HEK293 (cell line): ENCODE results near the gene APRT.
A peak's percentile ranks its signal among the peaks of the same experiment; 100 is the strongest.

Experiments used
- CTCF ChIA-PET: fragments of 350-600 bp; formaldehyde crosslinking; extraction: SDS; loops from one replicate; lab custom pipeline; 2021; ENCODE audit warnings: antibody characterized with exemption; lab: Yijun Ruan, JAX
- POLR2A ChIA-PET: fragments of 300-600 bp; formaldehyde crosslinking; extraction: SDS; loops from one replicate; lab custom pipeline; 2020; ENCODE audit warnings: antibody characterized with exemption, inconsistent platforms; lab: Yijun Ruan, JAX
- H3K27ac ChIP-seq: fragments of 200-500 bp; sonication (Bioruptor generic); 2 replicates; pipeline ENCODE4 v1.5.1; 2014; ENCODE audit warnings: low read depth, low read length, control low read depth, inconsistent platforms; ENCODE audit errors: extremely low read depth
- H3K36me3 ChIP-seq, 2 experiments: fragments of 200-500 bp in 1 of 2; sonication (Bioruptor generic) in 1 of 2; 1 replicate in 1 of 2; 2 replicates in 1 of 2; pipeline ENCODE4 v1.5.1; 2014 to 2017; ENCODE audit warnings: inconsistent platforms in 2 of 2, low read length in 2 of 2; ENCODE audit not compliant: control insufficient read depth in 2 of 2, insufficient read depth in 1 of 2
- H3K4me1 ChIP-seq: fragments of 200-500 bp; sonication (Bioruptor generic); 2 replicates; pipeline ENCODE4 v1.5.1; 2014; ENCODE audit warnings: mild to moderate bottlenecking, low read length, inconsistent platforms; ENCODE audit not compliant: control insufficient read depth, insufficient read depth
- H3K4me3 ChIP-seq: 2 replicates; pipeline ENCODE4 v1.5.1; 2011; ENCODE audit warnings: low read depth, mild to moderate bottlenecking, control low read depth, low read length, moderate library complexity
- H3K9me3 ChIP-seq: fragments of 200-500 bp; sonication (Bioruptor generic); 2 replicates; pipeline ENCODE4 v1.5.1; 2014; ENCODE audit warnings: low read depth, low read length, inconsistent platforms; ENCODE audit not compliant: control insufficient read depth, insufficient read depth
- EGR2 ChIP-seq: fragments of 450-650 bp; formaldehyde crosslinking; IDR thresholded peaks from 2 replicates; pipeline ENCODE4 v1.5.1; 2016; ENCODE audit warnings: low read depth, missing biosample characterization, missing genetic modification characterization
- KLF1 ChIP-seq: fragments of 450-650 bp; formaldehyde crosslinking; IDR thresholded peaks from 2 replicates; pipeline ENCODE4 v1.5.1; 2016; ENCODE audit warnings: missing biosample characterization, missing genetic modification characterization
- MYNN ChIP-seq: fragments of 450-650 bp; formaldehyde crosslinking; IDR thresholded peaks from 2 replicates; pipeline ENCODE4 v1.5.1; 2016; ENCODE audit warnings: missing biosample characterization, missing genetic modification characterization, borderline replicate concordance
- RBAK ChIP-seq: fragments of 450-650 bp; formaldehyde crosslinking; IDR thresholded peaks from 2 replicates; pipeline ENCODE4 v1.5.1; 2016; ENCODE audit warnings: missing biosample characterization, missing genetic modification characterization
- SCRT2 ChIP-seq: fragments of 450-650 bp; formaldehyde crosslinking; IDR thresholded peaks from 2 replicates; pipeline ENCODE4 v1.5.1; 2016; ENCODE audit warnings: missing biosample characterization, missing genetic modification characterization
- ZBTB20 ChIP-seq: fragments of 450-650 bp; formaldehyde crosslinking; IDR thresholded peaks from 2 replicates; pipeline ENCODE4 v1.5.1; 2016; ENCODE audit warnings: missing biosample characterization, missing genetic modification characterization
- ZBTB48 ChIP-seq: fragments of 450-650 bp; formaldehyde crosslinking; IDR thresholded peaks from 2 replicates; pipeline ENCODE4 v1.5.1; 2016; ENCODE audit warnings: missing biosample characterization, missing genetic modification characterization
- ZBTB8A ChIP-seq: fragments of 450-650 bp; formaldehyde crosslinking; IDR thresholded peaks from 2 replicates; pipeline ENCODE4 v1.5.1; 2016; ENCODE audit warnings: missing biosample characterization, missing genetic modification characterization
- ZNF211 ChIP-seq: fragments of 450-650 bp; formaldehyde crosslinking; IDR thresholded peaks from 2 replicates; pipeline ENCODE4 v1.5.1; 2016; ENCODE audit warnings: low read depth, missing biosample characterization, missing genetic modification characterization
- ZNF23 ChIP-seq: fragments of 450-650 bp; formaldehyde crosslinking; IDR thresholded peaks from 2 replicates; pipeline ENCODE4 v1.5.1; 2016; ENCODE audit warnings: missing biosample characterization, missing genetic modification characterization, borderline replicate concordance
- ZNF239 ChIP-seq: fragments of 450-650 bp; formaldehyde crosslinking; IDR thresholded peaks from 2 replicates; pipeline ENCODE4 v1.5.1; 2016; ENCODE audit warnings: missing biosample characterization, missing genetic modification characterization
- ZNF248 ChIP-seq: fragments of 450-650 bp; formaldehyde crosslinking; IDR thresholded peaks from 2 replicates; pipeline ENCODE4 v1.5.1; 2017; ENCODE audit warnings: missing biosample characterization, missing genetic modification characterization
- ZNF362 ChIP-seq: fragments of 450-650 bp; formaldehyde crosslinking; IDR thresholded peaks from 2 replicates; pipeline ENCODE4 v1.5.1; 2016; ENCODE audit warnings: missing biosample characterization, missing genetic modification characterization
- ZNF645 ChIP-seq: fragments of 450-650 bp; formaldehyde crosslinking; IDR thresholded peaks from 2 replicates; pipeline ENCODE4; 2016; ENCODE audit warnings: missing biosample characterization, missing genetic modification characterization
- ZNF664 ChIP-seq: fragments of 450-650 bp; formaldehyde crosslinking; IDR thresholded peaks from 2 replicates; pipeline ENCODE4 v1.5.1; 2016; ENCODE audit warnings: missing biosample characterization, missing genetic modification characterization

The APRT gene

GRCh38 chr16:88796278-88796677 lies 15.4 kb downstream of the APRT start:
- H3K4me3 ChIP-seq: no peak overlapping the region
- TF ChIP-seq ZNF211 (tag by site-specific recombination) (no peak), ZNF248 (tag by site-specific recombination) (no peak), ZNF645 (no peak), ZNF664 (tag by site-specific recombination) (peak; percentile 42; the same call in 1 of the 2 replicates), ZNF23 (tag by site-specific recombination) (no peak), ZBTB20 (tag by site-specific recombination) (peak; percentile 69)
- ChIA-PET CTCF (interaction anchor here (0.6 kb wide), 1 partner anchor 13 kb away, joined by 3 read pairs; no protein-coding TSS in a partner anchor), POLR2A (interaction anchor here (1.2 kb wide), 1 partner anchor 11 kb away, joined by 4 read pairs; the partner anchor contains the start of gene PIEZO1)
- H3K27ac ChIP-seq: no peak overlapping the region
- peaks cover 0 to 8% of the 10 kb centered on the region in 2 experiments; a peak in 1 of 3 replicates for H3K36me3 ChIP-seq
- no peaks in the 10 kb centered on the region for H3K4me1 ChIP-seq
- no peaks in the 10 kb centered on the region for H3K9me3 ChIP-seq

GRCh38 chr16:88793251-88793954 lies 18.3 kb downstream of the APRT start:
- TF ChIP-seq KLF1 (tag by site-specific recombination) (peak; percentile 78), ZBTB8A (tag by site-specific recombination) (0 out of 2 replicates have a peak, but pooled peaks have one; percentile 13), MYNN (no peak), EGR2 (tag by site-specific recombination) (no peak), ZNF362 (tag by site-specific recombination) (no peak), SCRT2 (tag by site-specific recombination) (no peak), ZNF239 (tag by site-specific recombination) (no peak), ZBTB20 (tag by site-specific recombination) (peak; percentile 43; the same call in 1 of the 2 replicates)
- POLR2A ChIA-PET: interaction anchor here (0.9 to 1.7 kb wide), 2 partner anchors 16 to 18 kb away, joined by 3 to 6 read pairs; partner anchors contain the start of gene APRT
- no peak overlapping the region for H3K4me3 ChIP-seq
- no peaks in the 10 kb centered on the region for H3K9me3 ChIP-seq
- peaks cover 4% of the 10 kb centered on the region; the same call in 1 of the 2 replicates for H3K4me1 ChIP-seq
- H3K27ac ChIP-seq: no peak overlapping the region
- H3K36me3 ChIP-seq: no peaks in the 10 kb centered on the region
- CTCF ChIA-PET: interaction anchor here (0.5 to 1.9 kb wide), 2 partner anchors 56 to 374 kb away, joined by 3 to 11 read pairs; no protein-coding TSS in a partner anchor

- ChIA-PET CTCF (interaction anchor here (0.5 to 1.9 kb wide), 2 partner anchors 55 to 374 kb away, joined by 3 to 11 read pairs; no protein-coding TSS in a partner anchor), POLR2A (interaction anchor here (0.9 to 1.7 kb wide), 2 partner anchors 17 to 19 kb away, joined by 3 to 6 read pairs; partner anchors contain the start of gene APRT)
Measured at GRCh38 chr16:88792668-88793250, 19.0 kb downstream of the APRT start.

More at GRCh38 chr16:88792668-88793250, 19.0 kb downstream of the APRT start:
- no peaks in the 10 kb centered on the region for H3K9me3 ChIP-seq
- peak; percentile 32; the same call in 1 of the 2 replicates for TF ChIP-seq ZBTB48 (tag by site-specific recombination)
- no peak for TF ChIP-seq RBAK (tag by site-specific recombination)
- TF ChIP-seq, all 188 proteins: peak for 1
- no peak overlapping the region for H3K4me3 ChIP-seq
- no peaks in the 10 kb centered on the region for H3K36me3 ChIP-seq
- H3K27ac ChIP-seq: no peak overlapping the region
- peaks cover 4% of the 10 kb centered on the region; the same call in 1 of the 2 replicates for H3K4me1 ChIP-seq
